ENCODE results near the gene LBR. TPM values are rescaled to one million over a fixed set of nuclear protein-coding genes. Genes with fewer than 3 reads are reported as not detected.

LBR gene
- total and polyA plus RNA-seq, 4 donors = 14.3 to 201 (median 22.6) TPM

- Histone ChIP-seq H3K9ac (ENCODE audit: low read depth in 1 of 2, low read length in 2 of 2) (no peak overlapping the region), H3K4me3 (ENCODE audit: low read depth in 1 of 3, low read length in 3 of 3) (no peak overlapping the region), H3K27me3 (ENCODE audit: control insufficient read depth in 4 of 4, insufficient read depth in 4 of 4, low read length in 3 of 4) (no peaks in the 10 kb centered on the region), H3K9me3 (ENCODE audit: control insufficient read depth in 4 of 4, low read length in 3 of 4) (no peaks in the 10 kb centered on the region), H3K36me3 (ENCODE audit: control insufficient read depth in 4 of 4, insufficient read depth in 3 of 4, low read depth in 1 of 4, low read length in 3 of 4) (peaks cover 5 to 44% (median 26%) of the 10 kb centered on the region in 4 donors), H3K27ac (ENCODE audit: low read depth in 1 of 2, low read length in 2 of 2) (no peak overlapping the region), H3K4me1 (ENCODE audit: control insufficient read depth in 4 of 4, insufficient read depth in 4 of 4, low read length in 3 of 4) (peaks cover 6 to 20% (median 13%) of the 10 kb centered on the region in 4 donors)
- 96% methylated on average over 4 of the region's 4 CpGs for WGBS
- no peak for DNase-seq (ENCODE audit: low spot score)
- TF ChIP-seq FOXA2 (IDR thresholded peaks at IDR 0.05) (no peak), YY1 (IDR thresholded peaks at IDR 0.05) (no peak), MAX (IDR thresholded peaks at IDR 0.05) (no peak), ZBTB33 (IDR thresholded peaks at IDR 0.05) (no peak), HNF4G (IDR thresholded peaks at IDR 0.05) (no peak), RAD21 (IDR thresholded peaks at IDR 0.05) (no peak), SP1 (IDR thresholded peaks at IDR 0.05) (no peak), RXRA (IDR thresholded peaks at IDR 0.05) (no peak), ATF3 (IDR thresholded peaks at IDR 0.05) (no peak), GABPA (IDR thresholded peaks at IDR 0.05 in 1 of 2, conservative IDR thresholded peaks at IDR 0.05 in 1 of 2) (no peak), FOXA1 (IDR thresholded peaks at IDR 0.05) (no peak), NR2F2 (IDR thresholded peaks at IDR 0.05) (no peak), REST (IDR thresholded peaks at IDR 0.05) (no peak), JUND (IDR thresholded peaks at IDR 0.05) (no peak), CTCF (IDR thresholded peaks at IDR 0.05; ENCODE audit: low read depth, low read length, missing input control) (no peak), EGR1 (IDR thresholded peaks at IDR 0.05; ENCODE audit: low read depth in 2 of 2) (no peak)
These were observed 12.5 kb downstream of the LBR start for GRCh38 chr1:225415307-225415706.

Measured in liver (tissue), 9 donors.